HG03378 (cell line): Measurements from ENCODE around the gene TMED1.

Source experiments
- ATAC-seq: cut with Tn5 transposase; IDR thresholded peaks from one replicate; pipeline ENCODE4 v1.9.1; 2021; ENCODE audit warnings: mild to moderate bottlenecking, moderate library complexity; ENCODE audit not compliant: unreplicated experiment

Gene TMED1

GRCh38 chr19:10832939-10833296 is 3.1 kb downstream of the TMED1 start:
- no peak for ATAC-seq

DNA sequence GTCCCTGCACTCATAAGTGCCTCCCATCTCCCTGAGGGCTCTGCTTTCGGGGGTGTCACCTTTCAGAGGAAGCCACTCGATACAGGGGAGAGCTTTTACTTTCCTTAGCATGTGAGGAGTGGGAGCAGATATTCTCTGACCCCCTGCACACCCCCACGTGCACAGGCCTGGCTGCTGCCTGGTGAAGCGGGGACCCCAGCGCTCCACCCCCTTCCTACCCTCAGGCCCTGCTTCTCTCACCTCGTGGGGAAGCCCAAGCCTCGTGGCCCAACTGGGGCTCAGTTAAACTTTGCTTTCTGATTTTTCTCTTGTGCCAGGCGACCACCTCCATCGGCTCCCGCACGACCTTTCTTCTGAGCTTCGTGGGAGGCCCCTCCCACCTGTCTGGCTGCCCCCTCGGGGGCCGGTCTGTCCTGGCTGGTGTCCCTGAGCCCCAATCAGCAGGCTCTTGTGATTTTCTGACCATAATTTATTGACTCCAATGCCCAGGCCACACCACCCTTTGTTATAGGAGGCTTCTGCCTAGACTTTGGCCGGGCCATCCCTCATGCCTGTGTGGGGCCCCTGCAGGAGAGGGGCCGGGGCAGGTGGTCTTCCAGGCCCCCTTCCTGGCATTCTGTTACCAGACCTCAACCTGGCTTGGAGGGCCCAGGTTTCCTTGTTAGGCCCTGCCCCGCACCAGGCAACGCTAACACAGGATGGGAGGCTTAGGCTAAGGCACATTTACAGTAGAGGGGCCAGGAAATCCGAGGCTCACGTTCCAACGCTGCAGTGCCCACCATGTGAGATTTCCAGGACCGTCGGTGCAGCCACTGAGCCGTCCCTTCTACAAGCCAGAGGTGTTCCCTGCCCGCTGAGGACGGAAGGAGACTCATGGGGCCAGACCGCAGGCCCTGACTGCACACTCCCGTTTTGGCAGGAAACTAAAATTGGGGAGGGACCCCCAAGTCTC is 3.7 kb downstream of the TMED1 start:
- no peak for ATAC-seq

GRCh38 chr19:10830931-10831779 is 4.9 kb downstream of the TMED1 start:
- no peak for ATAC-seq

- no peak for ATAC-seq
Observed at GRCh38 chr19:10830370-10830769, 5.6 kb downstream of the TMED1 start.

GRCh38 chr19:10829967-10830366 is 6.0 kb downstream of the TMED1 start:
- no peak for ATAC-seq

DNA sequence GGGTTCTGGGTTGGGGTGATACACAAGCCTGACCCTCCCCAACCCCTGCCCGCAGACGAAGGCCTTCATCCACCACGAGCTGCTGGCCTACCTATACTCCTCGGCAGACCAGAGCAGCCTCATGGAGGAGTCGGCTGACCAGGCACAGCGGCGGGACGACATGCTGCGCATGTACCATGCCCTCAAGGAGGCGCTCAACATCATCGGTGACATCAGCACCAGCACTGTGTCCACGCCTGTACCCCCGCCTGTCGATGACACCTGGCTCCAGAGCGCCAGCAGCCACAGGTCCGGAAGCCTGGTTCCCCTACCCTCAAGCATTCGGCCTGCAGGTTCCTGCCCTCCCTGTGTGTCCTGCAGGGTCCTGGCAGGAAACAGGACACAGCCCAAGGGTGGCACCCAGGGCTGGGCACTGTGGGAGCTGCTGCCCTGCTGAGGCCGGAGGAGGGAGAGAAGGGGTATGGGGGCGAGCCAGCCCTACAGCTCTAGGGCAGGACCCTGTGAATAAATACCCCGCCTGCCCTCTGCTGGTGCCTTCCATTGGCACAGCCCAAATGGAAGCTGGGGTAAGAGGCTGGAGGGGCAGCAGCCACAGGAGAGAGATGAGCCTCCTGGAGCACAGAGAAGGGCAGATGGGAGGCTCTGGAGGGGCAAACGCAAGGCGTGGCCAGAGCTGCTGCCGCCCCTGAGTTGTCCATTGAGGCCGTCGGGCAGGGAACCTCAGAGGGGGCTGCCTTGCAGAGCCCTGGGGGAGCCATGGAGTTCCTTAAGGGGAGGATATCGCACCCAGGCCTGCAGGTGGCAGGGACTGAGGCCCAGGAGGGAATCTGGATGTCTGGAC is 6.8 kb downstream of the TMED1 start:
- ATAC-seq = no peak

- no peak for ATAC-seq
Observed at GRCh38 chr19:10826846-10827245, 9.2 kb downstream of the TMED1 start.

DNA sequence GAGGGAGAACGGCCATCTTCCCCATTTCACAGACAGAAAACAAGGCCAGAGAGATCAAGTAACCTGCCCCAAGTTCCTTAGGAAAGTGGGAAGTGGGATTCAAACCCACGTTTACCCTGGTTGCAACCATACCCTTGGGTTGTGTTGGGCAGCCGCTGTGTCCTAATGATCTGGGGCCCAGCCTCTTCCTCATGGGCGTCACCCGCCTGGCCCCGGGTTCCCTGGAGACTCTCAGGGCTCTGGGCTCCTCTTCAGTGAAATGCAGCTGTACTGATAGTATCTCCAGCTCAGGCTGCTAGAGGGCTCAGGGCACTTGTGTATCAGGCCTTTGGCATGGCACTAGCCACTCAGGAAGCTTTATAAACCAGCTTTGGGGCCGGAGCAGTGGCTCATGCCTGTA is 9.8 kb downstream of the TMED1 start:
- ATAC-seq = no peak

- ATAC-seq = no peak
Observed at GRCh38 chr19:10823690-10824089, 12.3 kb downstream of the TMED1 start.

- no peak for ATAC-seq
Observed at GRCh38 chr19:10820173-10820572, 15.8 kb downstream of the TMED1 start.

DNA sequence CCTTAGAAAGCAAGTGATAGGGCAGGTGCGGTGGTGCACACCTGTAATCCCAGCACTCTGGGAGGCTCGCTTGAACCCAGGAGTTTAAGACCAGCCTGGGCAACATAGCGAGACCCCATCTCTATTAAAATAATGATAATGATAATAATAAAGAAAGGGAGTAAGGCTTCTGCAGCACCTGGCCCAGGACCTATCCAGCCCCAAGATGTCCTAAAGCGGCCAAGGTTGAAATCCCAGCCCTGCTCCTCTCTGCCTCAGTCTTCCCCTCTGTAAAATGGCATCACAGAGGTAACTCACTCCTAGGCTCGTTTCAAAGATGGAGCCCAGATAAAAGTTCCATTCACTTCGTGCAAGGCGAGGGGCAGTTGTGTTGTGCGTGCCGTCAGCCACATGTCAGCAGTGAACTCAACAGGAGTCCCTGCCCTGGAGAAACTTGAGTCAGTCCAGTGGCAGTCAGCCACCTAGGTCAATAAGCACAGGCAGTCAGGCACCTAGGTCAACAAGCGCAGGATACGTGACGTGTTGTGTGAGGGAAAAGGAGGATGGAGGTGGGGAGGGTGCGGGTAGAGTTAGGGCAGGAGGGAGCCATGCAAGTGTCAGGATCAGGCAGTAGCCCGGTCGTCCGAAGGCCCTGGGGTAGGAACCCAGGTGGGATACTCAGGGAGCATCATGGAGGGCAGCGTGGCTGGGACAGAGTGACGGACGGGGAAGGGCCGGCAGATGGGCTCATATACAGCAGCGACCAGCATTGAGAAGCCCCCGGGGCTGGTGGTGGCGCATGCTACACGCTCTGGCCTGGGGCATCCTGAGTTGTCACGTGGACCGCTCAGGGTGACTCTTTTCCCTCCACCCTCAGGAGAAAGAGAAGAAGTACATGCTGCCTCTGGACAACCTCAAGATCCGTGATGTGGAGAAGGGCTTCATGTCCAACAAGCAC is 16.6 kb downstream of the TMED1 start:
- no peak for ATAC-seq

DNA sequence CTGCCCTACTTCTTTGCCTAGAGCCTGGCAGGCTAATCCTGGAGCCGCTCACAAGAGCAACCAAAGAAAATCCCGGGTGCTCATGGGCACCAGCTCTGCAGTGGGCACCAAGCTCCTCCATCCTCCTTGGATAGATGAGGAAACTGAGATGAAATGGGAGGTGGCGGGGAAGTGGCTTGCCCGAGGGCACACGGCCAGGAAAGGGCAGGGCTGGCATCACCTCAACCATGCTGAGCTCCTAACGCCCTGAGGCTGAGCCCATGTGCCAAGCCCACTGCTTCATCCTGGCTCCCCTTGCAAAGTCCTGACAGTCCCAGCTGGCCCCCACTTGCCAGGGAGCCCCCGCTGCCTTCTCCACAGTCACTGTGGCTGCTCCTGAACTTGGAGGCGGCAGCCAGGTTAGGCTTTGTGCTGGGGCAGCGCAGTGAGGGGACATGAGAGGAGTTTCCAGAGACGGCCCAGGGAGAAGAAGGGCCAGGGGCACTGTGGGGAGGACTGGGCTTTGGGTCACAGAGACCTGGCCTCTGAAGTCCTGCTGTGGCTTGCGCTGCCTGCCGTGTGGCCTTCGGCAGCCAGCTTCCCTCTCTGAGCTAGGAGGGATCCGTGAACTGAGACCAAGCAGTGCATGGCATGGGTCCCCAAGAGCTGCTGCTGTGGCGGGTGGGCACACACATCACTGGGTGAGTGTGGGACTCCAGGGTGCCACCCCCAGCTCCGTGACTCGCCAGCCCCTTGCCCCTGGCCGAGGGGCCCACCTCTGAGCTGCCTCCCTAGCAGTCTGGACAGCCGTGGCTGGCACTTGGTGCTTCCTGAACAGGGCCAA is 17.5 kb downstream of the TMED1 start:
- ATAC-seq = no peak

GRCh38 chr19:10817291-10818038 is 18.5 kb downstream of the TMED1 start:
- no peak for ATAC-seq

DNA sequence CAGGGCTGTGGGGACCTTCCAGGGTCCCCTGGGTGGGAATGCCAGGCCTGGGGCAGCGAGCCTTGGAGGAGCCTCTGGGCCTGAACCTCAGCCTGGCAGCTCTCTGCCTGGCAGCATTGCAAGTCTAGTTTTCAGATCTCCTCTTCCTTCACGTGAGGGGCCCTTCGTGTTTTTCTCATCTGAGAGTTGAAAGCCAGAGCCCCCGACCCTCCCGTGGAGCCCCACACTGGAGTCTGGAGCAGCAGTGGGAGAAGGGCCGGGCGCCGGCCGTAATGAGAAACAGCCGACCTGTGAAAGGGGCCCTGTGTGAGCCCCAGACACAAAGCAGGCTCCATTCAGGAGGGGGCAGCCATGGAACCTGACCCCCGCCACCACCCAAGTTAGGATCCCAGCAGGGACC is 19.3 kb downstream of the TMED1 start:
- ATAC-seq = no peak

DNA sequence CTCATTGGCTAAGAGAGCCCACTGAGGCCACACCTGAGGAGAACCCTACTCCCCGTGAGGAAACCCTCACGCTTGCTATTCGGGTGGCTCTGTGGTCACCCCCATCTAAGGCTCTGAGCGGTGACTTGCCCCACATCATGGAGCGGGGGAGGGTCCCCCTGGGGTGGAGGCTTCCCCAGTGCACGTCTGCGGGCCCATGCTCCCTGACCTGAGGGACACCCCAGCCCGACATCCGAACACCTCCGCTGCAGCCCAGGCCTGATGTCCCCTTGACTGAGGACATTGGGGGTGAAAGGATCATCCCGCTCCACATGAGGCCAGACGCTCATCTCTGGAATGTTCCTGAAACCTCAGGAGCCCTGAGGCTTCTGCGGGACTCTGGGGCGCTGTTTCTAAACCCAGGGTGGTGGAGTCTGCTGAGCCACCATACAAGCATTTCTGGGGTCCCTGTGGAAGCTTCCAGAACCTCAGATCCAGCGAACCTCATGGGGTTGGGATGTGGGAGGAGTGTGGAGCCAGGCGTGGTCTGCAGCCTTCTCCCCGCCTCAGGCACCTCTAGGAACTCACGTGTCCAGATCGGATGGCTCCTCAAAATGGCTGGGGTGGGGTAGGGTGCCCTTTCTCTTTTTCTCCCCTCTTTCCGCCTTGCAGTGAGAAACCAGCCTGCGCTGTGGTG is 19.9 kb downstream of the TMED1 start:
- no peak for ATAC-seq

DNA sequence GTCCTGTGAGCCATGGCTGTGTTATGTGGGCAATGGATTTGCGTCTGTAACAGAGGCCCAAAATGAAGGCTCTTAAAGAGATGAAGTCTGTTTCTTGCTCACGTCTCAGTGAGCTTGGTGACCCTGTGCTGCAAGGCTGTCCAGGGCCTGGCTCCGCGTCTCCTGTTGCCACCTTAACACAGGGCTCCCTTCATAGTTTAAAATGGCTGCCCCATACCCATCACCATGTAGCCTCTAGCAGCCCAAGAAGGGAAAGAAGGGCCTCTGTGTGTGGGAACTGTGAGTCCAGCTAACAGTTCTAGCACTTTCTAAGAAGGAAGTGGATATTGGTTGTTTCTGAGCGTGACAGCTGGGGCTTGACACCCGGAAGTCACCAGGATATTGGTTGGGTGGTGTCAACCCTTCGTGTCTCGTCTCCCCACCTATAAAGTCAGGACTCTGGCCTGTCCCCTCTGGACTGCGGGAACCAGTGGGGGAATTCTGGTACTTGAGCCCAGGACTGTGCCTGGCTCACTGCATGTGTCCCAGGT is 20.9 kb downstream of the TMED1 start:
- no peak for ATAC-seq

DNA sequence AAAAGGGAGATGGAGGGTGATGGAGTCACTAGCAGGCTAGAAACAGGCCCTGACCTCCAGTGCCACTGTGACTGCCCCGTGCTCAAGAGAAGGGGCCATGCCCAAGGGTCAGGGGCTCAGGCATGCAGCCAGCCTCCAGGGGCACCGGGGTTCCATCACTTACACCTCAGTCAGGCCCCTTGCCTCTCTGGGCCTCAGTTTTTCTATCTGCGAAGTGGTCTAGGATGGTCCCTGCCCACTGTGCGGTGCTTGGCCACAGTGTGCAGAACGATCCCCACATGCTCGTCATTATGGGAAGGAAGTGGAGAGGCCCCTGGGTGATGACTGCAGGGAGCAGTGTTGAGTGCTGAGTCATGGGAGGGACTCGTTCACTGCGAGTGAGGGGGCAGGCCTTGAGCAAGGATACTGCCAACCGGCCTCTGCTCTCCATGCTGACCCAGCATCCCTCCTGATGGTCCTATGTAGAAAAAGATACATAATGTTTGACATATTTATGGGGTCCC is 23.1 kb downstream of the TMED1 start:
- no peak for ATAC-seq
